Keratinocyte (primary cell): ENCODE results near the gene LILRA1.

Experiments used
- EZH2 ChIP-seq: IDR thresholded peaks from one replicate; pipeline ENCODE4 v1.6.1; 2012; ENCODE audit warnings: inconsistent platforms, mild to moderate bottlenecking, low read length, moderate library complexity
- TF ChIP-seq, protein P1 (sequence below), 3 experiments: IDR thresholded peaks in 1 of 3; conservative IDR thresholded peaks in 1 of 3; optimal IDR thresholded peaks in 1 of 3; 2 replicates in 2 of 3; 3 replicates in 1 of 3; pipeline versions ENCODE3 to v1.5.1; 2011; ENCODE audit warnings: low read length in 3 of 3, mild to moderate bottlenecking in 3 of 3, moderate library complexity in 2 of 3, control low read depth in 1 of 3, inconsistent platforms in 1 of 3; ENCODE audit not compliant: insufficient read depth in 2 of 3; ENCODE audit errors: extremely low read depth in 1 of 3

DNA sequence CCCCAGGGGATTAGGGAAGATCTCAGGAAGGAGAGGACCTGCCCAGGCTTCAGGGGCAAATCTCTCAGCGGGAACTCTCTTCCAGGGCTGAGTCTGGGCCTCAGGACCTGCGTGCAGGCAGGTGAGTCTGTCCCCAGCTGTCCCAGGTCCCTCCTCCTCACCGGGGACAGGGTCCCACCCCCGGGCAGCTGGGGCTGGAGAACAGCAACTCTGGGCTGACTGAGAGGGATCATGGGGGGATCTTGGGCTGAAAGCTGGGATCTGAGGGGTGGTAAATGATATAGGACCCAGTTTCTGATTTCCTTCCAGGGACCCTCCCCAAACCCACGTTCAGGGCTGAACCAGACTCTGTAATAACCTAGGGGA is 14.3 kb downstream of the LILRA1 start:
- TF ChIP-seq, protein P1, sequence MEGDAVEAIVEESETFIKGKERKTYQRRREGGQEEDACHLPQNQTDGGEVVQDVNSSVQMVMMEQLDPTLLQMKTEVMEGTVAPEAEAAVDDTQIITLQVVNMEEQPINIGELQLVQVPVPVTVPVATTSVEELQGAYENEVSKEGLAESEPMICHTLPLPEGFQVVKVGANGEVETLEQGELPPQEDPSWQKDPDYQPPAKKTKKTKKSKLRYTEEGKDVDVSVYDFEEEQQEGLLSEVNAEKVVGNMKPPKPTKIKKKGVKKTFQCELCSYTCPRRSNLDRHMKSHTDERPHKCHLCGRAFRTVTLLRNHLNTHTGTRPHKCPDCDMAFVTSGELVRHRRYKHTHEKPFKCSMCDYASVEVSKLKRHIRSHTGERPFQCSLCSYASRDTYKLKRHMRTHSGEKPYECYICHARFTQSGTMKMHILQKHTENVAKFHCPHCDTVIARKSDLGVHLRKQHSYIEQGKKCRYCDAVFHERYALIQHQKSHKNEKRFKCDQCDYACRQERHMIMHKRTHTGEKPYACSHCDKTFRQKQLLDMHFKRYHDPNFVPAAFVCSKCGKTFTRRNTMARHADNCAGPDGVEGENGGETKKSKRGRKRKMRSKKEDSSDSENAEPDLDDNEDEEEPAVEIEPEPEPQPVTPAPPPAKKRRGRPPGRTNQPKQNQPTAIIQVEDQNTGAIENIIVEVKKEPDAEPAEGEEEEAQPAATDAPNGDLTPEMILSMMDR (optimal IDR thresholded peaks at IDR 0.05 in 1 of 3, IDR thresholded peaks at IDR 0.05 in 1 of 3, conservative IDR thresholded peaks at IDR 0.05 in 1 of 3; ENCODE audit: extremely low read depth in 1 of 3, insufficient read depth in 2 of 3, low read length in 3 of 3) = no peak
- TF ChIP-seq EZH2 = no peak
